B cell (primary cell): ENCODE data around the gene ASB9. TPM values are rescaled to one million over a fixed set of nuclear protein-coding genes. Genes with fewer than 3 reads are reported as not detected.

Experiments used
- ATAC-seq: fragments of 200-7000 bp; cut with Tn5 transposase; one replicate; pipeline ENCODE4 v1.10.0; 2021; ENCODE audit warnings: low read depth, mild to moderate bottlenecking, moderate number of reproducible peaks, moderate library complexity
- CTCF ChIA-PET: fragments of 350-600 bp; sonication (Branson Sonifier 250); formaldehyde crosslinking; loops from one replicate; lab custom pipeline; 2021; ENCODE audit warnings: antibody characterized with exemption, inconsistent platforms; lab: Charles Lee
- POLR2A ChIA-PET: fragments of 350-600 bp; sonication (Branson Sonifier 250); formaldehyde crosslinking; loops from one replicate; lab custom pipeline; 2021; ENCODE audit warnings: antibody characterized with exemption; lab: Charles Lee
- DNase-seq: peaks from one replicate; pipeline ENCODE4 v3.0.0; 2013
- H2AFZ ChIP-seq: 2 replicates; pipeline ENCODE4 v1.6.1; 2012; ENCODE audit warnings: mild to moderate bottlenecking, low read depth, low read length; ENCODE audit not compliant: insufficient read depth, poor library complexity, severe bottlenecking
- H3K27ac ChIP-seq, 2 donors: 1 replicate in 1 of 2; 2 replicates in 1 of 2; pipeline ENCODE4 v1.5.1; 2012 to 2013; ENCODE audit warnings: low read length in 2 of 2, mild to moderate bottlenecking in 2 of 2, moderate library complexity in 1 of 2
- H3K27me3 ChIP-seq, 4 experiments: fragments of 200-600 bp in 1 of 4; sonication (generic) in 1 of 4; replicated peaks in 1 of 4; 1 replicate in 2 of 4; 2 replicates in 2 of 4; pipeline versions ENCODE4 v1.6.1 to v1.7.0; 2013 to 2016; ENCODE audit warnings: low read length in 3 of 4, mild to moderate bottlenecking in 2 of 4, mixed read lengths in 1 of 4, moderate library complexity in 1 of 4; ENCODE audit not compliant: insufficient read depth in 4 of 4, control insufficient read depth in 3 of 4; ENCODE audit errors: control extremely low read depth in 1 of 4
- H3K36me3 ChIP-seq, 2 experiments: replicated peaks in 1 of 2; 1 replicate in 1 of 2; 2 replicates in 1 of 2; pipeline versions ENCODE4 v1.6.1 to v1.7.1; 2013; ENCODE audit warnings: low read length in 1 of 2; ENCODE audit not compliant: insufficient read depth in 2 of 2, control insufficient read depth in 1 of 2; ENCODE audit errors: control extremely low read depth in 1 of 2, extremely low read depth in 1 of 2
- H3K4me1 ChIP-seq, 2 donors: fragments of 200-600 bp in 1 of 2; sonication (generic) in 1 of 2; 1 replicate in 1 of 2; 2 replicates in 1 of 2; pipeline versions ENCODE4 v1.5.1 to v1.6.1; 2013 to 2017; ENCODE audit warnings: low read length in 2 of 2; ENCODE audit not compliant: control insufficient read depth in 2 of 2, insufficient read depth in 2 of 2
- H3K4me2 ChIP-seq: replicated peaks from 2 replicates; pipeline ENCODE3; 2012; ENCODE audit warnings: mild to moderate bottlenecking, low read depth, low read length; ENCODE audit not compliant: poor library complexity, severe bottlenecking
- H3K4me3 ChIP-seq, 5 experiments: fragments of 200-600 bp in 1 of 5; sonication (generic) in 1 of 5; 1 replicate in 3 of 5; 2 replicates in 2 of 5; pipeline versions ENCODE4 v1.5.1 to v1.7.0; 2011 to 2016; ENCODE audit warnings: low read length in 4 of 5, mild to moderate bottlenecking in 4 of 5, low read depth in 2 of 5, control low read depth in 1 of 5, moderate library complexity in 1 of 5; ENCODE audit not compliant: insufficient read depth in 1 of 5; ENCODE audit errors: control extremely low read depth in 1 of 5, extremely low read depth in 1 of 5
- H3K79me2 ChIP-seq: fragments of 200-600 bp; sonication (generic); one replicate; pipeline ENCODE4 v1.6.0; 2016; ENCODE audit warnings: low read length; ENCODE audit not compliant: control insufficient read depth, insufficient read depth
- H3K9ac ChIP-seq: fragments of 200-600 bp; sonication (generic); 2 replicates; pipeline ENCODE4 v1.6.1; 2017; ENCODE audit warnings: mild to moderate bottlenecking, low read length, moderate library complexity
- H3K9me3 ChIP-seq, 3 donors: one replicate each; pipeline versions ENCODE4 v1.6.1 to v1.7.1; 2013; ENCODE audit warnings: low read length in 2 of 3; ENCODE audit not compliant: control insufficient read depth in 2 of 3, insufficient read depth in 1 of 3; ENCODE audit errors: control extremely low read depth in 1 of 3
- H4K20me1 ChIP-seq: 2 replicates; pipeline ENCODE4 v1.6.0; 2012; ENCODE audit warnings: mild to moderate bottlenecking, low read length; ENCODE audit not compliant: insufficient read depth, control insufficient read depth, poor library complexity, severe bottlenecking
- H3K27ac Mint-ChIP-seq: one replicate; pipeline ENCODE4 v1.8.0; 2021; ENCODE audit warnings: mixed read lengths
- H3K27me3 Mint-ChIP-seq: one replicate; pipeline ENCODE4 v1.8.0; 2021; ENCODE audit warnings: mixed read lengths
- H3K4me1 Mint-ChIP-seq: one replicate; pipeline ENCODE4 v1.8.0; 2021; ENCODE audit warnings: mixed read lengths
- H3K4me3 Mint-ChIP-seq: one replicate; pipeline ENCODE4 v1.8.0; 2021; ENCODE audit warnings: mixed read lengths
- H3K9me3 Mint-ChIP-seq: one replicate; pipeline ENCODE4 v1.8.0; 2022; ENCODE audit warnings: mixed read lengths; ENCODE audit not compliant: insufficient read depth
- CTCF ChIP-seq: fragments of 200-600 bp; IDR thresholded peaks from one replicate; pipeline ENCODE4 v1.8.0; 2022; ENCODE audit warnings: antibody characterized with exemption, mild to moderate bottlenecking
- EZH2 ChIP-seq: IDR thresholded peaks from 2 replicates; pipeline ENCODE4 v1.6.1; 2012; ENCODE audit warnings: borderline replicate concordance, low read depth, mild to moderate bottlenecking, moderate library complexity, low read length; ENCODE audit not compliant: insufficient read depth, poor library complexity, severe bottlenecking
- WGBS: methylation state at CpG from one replicate; pipeline ENCODE4 v1.1.5; 2013; ENCODE audit warnings: missing lambda C conversion rate; ENCODE audit not compliant: insufficient coverage; 5-methylcytosine and 5-hydroxymethylcytosine counted together
- intact Hi-C: fragments of 100-400 bp; cut with micrococcal nuclease; formaldehyde crosslinking; loops from one replicate; pipeline ENCODE4 v1.10.0; 2022
- polyA plus RNA-seq: library from polyadenylated mRNA; depleted of rRNA; stranded (reverse); fragments of >200 nt; gene quantifications from 2 replicates; pipeline ENCODE4 v1.2.3, GENCODE V29; 2012
- total RNA-seq, 2 donors: library from RNA; stranded (reverse); fragments of 120-200 nt in 1 of 2; gene quantifications; 1 replicate in 1 of 2; 2 replicates in 1 of 2; pipeline versions ENCODE4 v1.2.3 to v1.2.4, GENCODE V29; 2013 to 2022

The ASB9 gene
- total and polyA plus RNA-seq, 2 donors (not counting 1 experiment from before 2014, with no cell fraction given) = not detected

- Mint-ChIP-seq H3K27me3 (no peaks in the 10 kb centered on the region), H3K27ac (no peak overlapping the region), H3K4me3 (no peak overlapping the region), H3K4me1 (no peaks in the 10 kb centered on the region), H3K9me3 (no peaks in the 10 kb centered on the region)
- Histone ChIP-seq H3K27ac (no peak overlapping the region), H3K36me3 (no peaks in the 10 kb centered on the region), H3K4me2 (no peak overlapping the region), H3K9me3 (no peaks in the 10 kb centered on the region), H3K27me3 (no peaks in the 10 kb centered on the region), H3K79me2 (no peaks in the 10 kb centered on the region), H3K4me1 (no peaks in the 10 kb centered on the region), H2AFZ (no peak overlapping the region), H3K9ac (no peak overlapping the region), H4K20me1 (no peaks in the 10 kb centered on the region), H3K4me3 (no peak overlapping the region)
- ChIA-PET POLR2A (no interaction called here), CTCF (no interaction called here)
- TF ChIP-seq EZH2 (no peak), CTCF (no peak)
- intact Hi-C loops = no loop called here
- no CpG with 5 or more reads among the region's 3 CpGs for WGBS
- no peak for DNase-seq
- no peak for ATAC-seq
These were observed 75.7 kb downstream of the ASB9 start for GRCh38 chrX:15194146-15194545.

Other genes with a start within 250 kb of the ASB9 start
- not detected in 2 replicates for gene ASB11, start 45.6 kb upstream of the ASB9 start, total RNA-seq
- not detected in 2 replicates for gene ASB11, start 45.6 kb upstream of the ASB9 start, polyA plus RNA-seq
- 25.7 and 26.0 TPM in 2 replicates for gene PIGA, start 65.4 kb upstream of the ASB9 start, total RNA-seq
- 13.0 and 33.0 TPM in 2 replicates for gene PIGA, start 65.4 kb upstream of the ASB9 start, polyA plus RNA-seq
- gene VEGFD, start 114.3 kb upstream of the ASB9 start, total RNA-seq = not detected in 2 replicates
- not detected in 2 replicates for gene VEGFD, start 114.3 kb upstream of the ASB9 start, polyA plus RNA-seq
- 0.22 and 0.24 TPM in 2 replicates for gene PIR, start 223.2 kb upstream of the ASB9 start, total RNA-seq
- not detected in 2 replicates for gene PIR, start 223.2 kb upstream of the ASB9 start, polyA plus RNA-seq
- not detected in 2 replicates for gene BMX, start 230.7 kb upstream of the ASB9 start, total RNA-seq
- gene BMX, start 230.7 kb upstream of the ASB9 start, polyA plus RNA-seq = not detected in 2 replicates